ENCODE measurements around the gene IFI27L1. TPM values are rescaled to one million over a fixed set of nuclear protein-coding genes. Genes with fewer than 3 reads are reported as not detected.

Gene IFI27L1
- total and polyA plus RNA-seq, 2 of the 13 experiments (the other 11 are each of a cell fraction or from before 2014, with no cell fraction given): 11.9 to 19.0 TPM

DNA sequence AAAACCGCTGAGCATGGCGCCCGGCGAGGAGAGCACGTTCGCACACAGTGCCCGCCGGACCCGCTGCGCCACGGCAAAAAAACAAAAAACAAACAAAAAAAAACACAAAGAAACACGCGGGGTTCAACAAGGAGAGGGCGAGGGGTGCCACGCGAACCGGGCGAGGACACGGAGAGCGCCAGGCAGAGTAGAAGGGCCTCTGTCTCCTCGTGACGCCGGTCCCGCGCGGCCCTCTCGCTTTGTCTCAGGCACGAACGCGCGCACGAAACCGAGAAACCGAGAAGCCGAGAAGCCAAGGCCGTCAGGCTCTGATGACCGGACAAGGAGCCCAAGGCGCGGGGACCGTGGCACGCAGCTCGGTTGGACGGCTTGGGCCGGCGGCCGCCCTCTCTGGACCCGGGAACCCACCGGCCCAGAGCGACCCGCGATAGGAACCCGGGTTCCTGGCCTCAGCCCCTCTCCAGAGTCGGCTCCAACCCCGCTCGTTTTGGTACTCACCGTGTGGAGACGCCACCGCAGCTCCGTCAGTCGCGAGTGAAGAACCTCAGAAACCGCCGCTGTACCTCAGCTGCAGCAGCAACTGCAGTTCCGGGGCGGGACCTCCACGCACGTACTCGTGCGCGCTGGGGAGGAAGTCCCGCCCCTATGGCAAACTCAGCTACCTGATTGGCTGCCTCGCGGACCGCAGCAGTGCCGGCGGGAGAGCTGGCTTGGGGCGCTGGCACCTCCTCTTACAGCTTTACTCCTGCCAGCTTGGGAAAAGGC, at the start of gene IFI27L1, which contains the start of gene DDX24 (continued):
- TF ChIP-seq, protein P1, sequence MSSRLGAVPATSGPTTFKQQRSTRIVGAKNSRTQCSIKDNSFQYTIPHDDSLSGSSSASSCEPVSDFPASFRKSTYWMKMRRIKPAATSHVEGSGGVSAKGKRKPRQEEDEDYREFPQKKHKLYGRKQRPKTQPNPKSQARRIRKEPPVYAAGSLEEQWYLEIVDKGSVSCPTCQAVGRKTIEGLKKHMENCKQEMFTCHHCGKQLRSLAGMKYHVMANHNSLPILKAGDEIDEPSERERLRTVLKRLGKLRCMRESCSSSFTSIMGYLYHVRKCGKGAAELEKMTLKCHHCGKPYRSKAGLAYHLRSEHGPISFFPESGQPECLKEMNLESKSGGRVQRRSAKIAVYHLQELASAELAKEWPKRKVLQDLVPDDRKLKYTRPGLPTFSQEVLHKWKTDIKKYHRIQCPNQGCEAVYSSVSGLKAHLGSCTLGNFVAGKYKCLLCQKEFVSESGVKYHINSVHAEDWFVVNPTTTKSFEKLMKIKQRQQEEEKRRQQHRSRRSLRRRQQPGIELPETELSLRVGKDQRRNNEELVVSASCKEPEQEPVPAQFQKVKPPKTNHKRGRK (CRISPR knock-in tag; IDR thresholded peaks at IDR 0.05): no peak
- TF ChIP-seq ZSCAN22 (CRISPR knock-in tag; IDR thresholded peaks at IDR 0.05) (no peak), NFYB (CRISPR knock-in tag; IDR thresholded peaks at IDR 0.05) (peak; percentile 93), ATRX (CRISPR knock-in tag; IDR thresholded peaks at IDR 0.05; ENCODE audit: borderline replicate concordance) (no peak), ZNF12 (CRISPR knock-in tag; IDR thresholded peaks at IDR 0.05) (no peak), ZNF253 (CRISPR knock-in tag; IDR thresholded peaks at IDR 0.05; ENCODE audit: borderline replicate concordance) (0 out of 2 replicates have a peak, but pooled peaks have one; percentile 54), ZNF335 (CRISPR knock-in tag; IDR thresholded peaks at IDR 0.05) (no peak; the same call in 1 of the 2 replicates)
- TF ChIP-seq, protein P2, sequence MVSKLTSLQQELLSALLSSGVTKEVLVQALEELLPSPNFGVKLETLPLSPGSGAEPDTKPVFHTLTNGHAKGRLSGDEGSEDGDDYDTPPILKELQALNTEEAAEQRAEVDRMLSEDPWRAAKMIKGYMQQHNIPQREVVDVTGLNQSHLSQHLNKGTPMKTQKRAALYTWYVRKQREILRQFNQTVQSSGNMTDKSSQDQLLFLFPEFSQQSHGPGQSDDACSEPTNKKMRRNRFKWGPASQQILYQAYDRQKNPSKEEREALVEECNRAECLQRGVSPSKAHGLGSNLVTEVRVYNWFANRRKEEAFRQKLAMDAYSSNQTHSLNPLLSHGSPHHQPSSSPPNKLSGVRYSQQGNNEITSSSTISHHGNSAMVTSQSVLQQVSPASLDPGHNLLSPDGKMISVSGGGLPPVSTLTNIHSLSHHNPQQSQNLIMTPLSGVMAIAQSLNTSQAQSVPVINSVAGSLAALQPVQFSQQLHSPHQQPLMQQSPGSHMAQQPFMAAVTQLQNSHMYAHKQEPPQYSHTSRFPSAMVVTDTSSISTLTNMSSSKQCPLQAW (CRISPR knock-in tag; IDR thresholded peaks at IDR 0.05): no peak; the same call in 1 of the 2 replicates
- TF ChIP-seq, protein P3, sequence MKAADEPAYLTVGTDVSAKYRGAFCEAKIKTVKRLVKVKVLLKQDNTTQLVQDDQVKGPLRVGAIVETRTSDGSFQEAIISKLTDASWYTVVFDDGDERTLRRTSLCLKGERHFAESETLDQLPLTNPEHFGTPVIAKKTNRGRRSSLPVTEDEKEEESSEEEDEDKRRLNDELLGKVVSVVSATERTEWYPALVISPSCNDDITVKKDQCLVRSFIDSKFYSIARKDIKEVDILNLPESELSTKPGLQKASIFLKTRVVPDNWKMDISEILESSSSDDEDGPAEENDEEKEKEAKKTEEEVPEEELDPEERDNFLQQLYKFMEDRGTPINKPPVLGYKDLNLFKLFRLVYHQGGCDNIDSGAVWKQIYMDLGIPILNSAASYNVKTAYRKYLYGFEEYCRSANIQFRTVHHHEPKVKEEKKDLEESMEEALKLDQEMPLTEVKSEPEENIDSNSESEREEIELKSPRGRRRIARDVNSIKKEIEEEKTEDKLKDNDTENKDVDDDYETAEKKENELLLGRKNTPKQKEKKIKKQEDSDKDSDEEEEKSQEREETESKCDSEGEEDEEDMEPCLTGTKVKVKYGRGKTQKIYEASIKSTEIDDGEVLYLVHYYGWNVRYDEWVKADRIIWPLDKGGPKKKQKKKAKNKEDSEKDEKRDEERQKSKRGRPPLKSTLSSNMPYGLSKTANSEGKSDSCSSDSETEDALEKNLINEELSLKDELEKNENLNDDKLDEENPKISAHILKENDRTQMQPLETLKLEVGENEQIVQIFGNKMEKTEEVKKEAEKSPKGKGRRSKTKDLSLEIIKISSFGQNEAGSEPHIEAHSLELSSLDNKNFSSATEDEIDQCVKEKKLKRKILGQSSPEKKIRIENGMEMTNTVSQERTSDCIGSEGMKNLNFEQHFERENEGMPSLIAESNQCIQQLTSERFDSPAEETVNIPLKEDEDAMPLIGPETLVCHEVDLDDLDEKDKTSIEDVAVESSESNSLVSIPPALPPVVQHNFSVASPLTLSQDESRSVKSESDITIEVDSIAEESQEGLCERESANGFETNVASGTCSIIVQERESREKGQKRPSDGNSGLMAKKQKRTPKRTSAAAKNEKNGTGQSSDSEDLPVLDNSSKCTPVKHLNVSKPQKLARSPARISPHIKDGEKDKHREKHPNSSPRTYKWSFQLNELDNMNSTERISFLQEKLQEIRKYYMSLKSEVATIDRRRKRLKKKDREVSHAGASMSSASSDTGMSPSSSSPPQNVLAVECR (CRISPR knock-in tag; IDR thresholded peaks at IDR 0.05; ENCODE audit: borderline replicate concordance): peak; percentile 92; the same call in 1 of the 2 replicates
- TF ChIP-seq, protein P4, sequence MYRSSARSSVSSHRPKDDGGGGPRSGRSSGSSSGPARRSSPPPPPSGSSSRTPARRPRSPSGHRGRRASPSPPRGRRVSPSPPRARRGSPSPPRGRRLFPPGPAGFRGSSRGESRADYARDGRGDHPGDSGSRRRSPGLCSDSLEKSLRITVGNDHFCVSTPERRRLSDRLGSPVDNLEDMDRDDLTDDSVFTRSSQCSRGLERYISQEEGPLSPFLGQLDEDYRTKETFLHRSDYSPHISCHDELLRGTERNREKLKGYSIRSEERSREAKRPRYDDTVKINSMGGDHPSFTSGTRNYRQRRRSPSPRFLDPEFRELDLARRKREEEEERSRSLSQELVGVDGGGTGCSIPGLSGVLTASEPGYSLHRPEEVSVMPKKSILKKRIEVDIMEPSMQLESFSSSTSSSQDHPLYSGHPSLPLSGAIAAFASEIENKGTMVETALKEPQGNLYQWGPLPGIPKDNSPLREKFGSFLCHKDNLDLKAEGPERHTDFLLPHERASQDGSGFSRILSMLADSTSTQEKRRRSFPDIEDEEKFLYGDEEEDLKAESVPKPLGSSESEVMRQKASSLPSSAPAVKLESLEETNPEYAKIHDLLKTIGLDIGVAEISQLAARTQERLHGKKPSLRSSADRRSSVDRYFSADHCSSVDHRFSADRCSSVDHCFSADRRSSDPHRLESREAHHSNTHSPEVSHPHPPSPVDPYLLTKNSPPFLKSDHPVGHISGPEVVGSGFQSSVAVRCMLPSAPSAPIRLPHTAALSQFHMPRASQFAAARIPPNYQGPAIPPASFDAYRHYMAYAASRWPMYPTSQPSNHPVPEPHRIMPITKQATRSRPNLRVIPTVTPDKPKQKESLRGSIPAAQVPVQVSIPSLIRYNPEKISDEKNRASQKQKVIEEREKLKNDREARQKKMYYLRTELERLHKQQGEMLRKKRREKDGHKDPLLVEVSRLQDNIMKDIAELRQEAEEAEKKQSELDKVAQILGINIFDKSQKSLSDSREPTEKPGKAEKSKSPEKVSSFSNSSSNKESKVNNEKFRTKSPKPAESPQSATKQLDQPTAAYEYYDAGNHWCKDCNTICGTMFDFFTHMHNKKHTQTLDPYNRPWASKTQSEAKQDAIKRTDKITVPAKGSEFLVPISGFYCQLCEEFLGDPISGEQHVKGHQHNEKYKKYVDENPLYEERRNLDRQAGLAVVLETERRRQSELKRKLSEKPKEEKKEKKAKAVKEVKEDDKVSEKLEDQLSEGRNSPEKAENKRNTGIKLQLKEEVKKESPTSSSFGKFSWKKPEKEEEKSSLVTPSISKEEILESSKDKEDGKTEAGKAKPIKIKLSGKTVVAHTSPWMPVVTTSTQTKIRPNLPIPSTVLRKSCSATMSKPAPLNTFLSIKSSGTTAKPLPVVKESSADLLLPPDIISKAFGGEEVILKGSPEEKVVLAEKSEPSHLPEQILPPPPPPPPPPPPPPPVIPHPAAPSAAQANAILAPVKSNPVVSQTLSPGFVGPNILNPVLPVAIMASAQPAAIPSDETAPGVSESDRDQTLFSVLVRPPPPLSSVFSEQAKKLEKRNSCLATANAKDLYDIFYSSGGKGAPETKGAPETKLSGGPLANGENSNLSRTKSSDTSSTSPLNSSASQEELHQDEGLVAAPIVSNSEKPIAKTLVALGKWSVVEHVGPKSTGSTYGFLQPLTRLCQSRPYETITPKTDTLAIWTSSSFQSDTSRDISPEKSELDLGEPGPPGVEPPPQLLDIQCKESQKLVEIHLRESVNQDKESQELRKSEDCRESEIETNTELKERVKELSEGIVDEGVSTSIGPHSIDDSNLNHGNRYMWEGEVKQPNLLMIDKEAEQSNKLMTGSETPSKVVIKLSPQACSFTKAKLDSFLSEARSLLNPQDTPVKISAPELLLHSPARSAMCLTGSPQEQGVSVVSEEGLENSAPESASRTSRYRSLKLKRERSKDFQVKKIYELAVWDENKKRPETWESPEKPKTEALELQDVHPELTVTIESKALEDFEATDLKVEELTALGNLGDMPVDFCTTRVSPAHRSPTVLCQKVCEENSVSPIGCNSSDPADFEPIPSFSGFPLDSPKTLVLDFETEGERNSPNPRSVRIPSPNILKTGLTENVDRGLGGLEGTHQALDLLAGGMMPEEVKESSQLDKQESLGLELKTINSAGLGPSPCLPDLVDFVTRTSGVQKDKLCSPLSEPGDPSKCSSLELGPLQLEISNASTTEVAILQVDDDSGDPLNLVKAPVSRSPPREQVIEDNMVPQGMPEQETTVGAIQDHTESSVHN (CRISPR knock-in tag; IDR thresholded peaks at IDR 0.05): no peak
- TF ChIP-seq, protein P5, sequence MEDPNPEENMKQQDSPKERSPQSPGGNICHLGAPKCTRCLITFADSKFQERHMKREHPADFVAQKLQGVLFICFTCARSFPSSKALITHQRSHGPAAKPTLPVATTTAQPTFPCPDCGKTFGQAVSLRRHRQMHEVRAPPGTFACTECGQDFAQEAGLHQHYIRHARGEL (CRISPR knock-in tag; IDR thresholded peaks at IDR 0.05): no peak
